ENCODE data around the gene KRT222. TPM values are rescaled to one million over a fixed set of nuclear protein-coding genes. Genes with fewer than 3 reads are reported as not detected.

The KRT222 gene
- total and polyA plus RNA-seq, 2 of the 13 experiments (the other 11 are each of a cell fraction or from before 2014, with no cell fraction given) = not detected

GRCh38 chr17:40699371-40699770 lies 34.4 kb upstream of the KRT222 start:
- ChIA-PET POLR2A (no interaction called here), CTCF (ENCODE audit: low intra/inter-chr PET ratio, low total read pairs) (no interaction called here)
- no peaks in the 10 kb centered on the region for H3K9me3 ChIP-seq (ENCODE audit: low read length)
- no peak for DNase-seq (ENCODE audit: low spot score)
- H3K27ac ChIP-seq (ENCODE audit: extremely low read length, insufficient read depth, low read length) = no peak overlapping the region
- H2AFZ ChIP-seq (ENCODE audit: low read length) = no peak overlapping the region
- intact Hi-C loops (cut with micrococcal nuclease; ENCODE audit: unreplicated experiment) = no loop called here
- H3K27me3 ChIP-seq (ENCODE audit: control insufficient read depth in 1 of 2, insufficient read depth in 2 of 2, low read length in 2 of 2) = peaks cover 2 to 22% of the 10 kb centered on the region in 2 experiments; a peak in 3 of 5 replicates
- 44% methylated on average over 9 of the region's 9 CpGs for WGBS (ENCODE audit: low lambda C conversion rate)
- H3K4me3 ChIP-seq (replicated peaks in 1 of 3; ENCODE audit: insufficient read depth in 1 of 3, low read depth in 2 of 3, low read length in 3 of 3) = no peak overlapping the region
- no peak for ATAC-seq
- peaks cover 19% of the 10 kb centered on the region for H3K4me1 ChIP-seq (ENCODE audit: insufficient read depth, low read length)
- no peaks in the 10 kb centered on the region for H4K20me1 ChIP-seq (ENCODE audit: insufficient read depth, low read length)
- H3K9ac ChIP-seq (ENCODE audit: insufficient read depth, low read depth, low read length) = no peak overlapping the region
- in situ Hi-C loops (cut with HindIII; ENCODE audit: extremely low pct_ligation_motif_present, low pct_unique_long_range_greater_than_20kb) = no loop called here
- BruUV-seq (replicated peaks) = no TSS peak
- FAIRE-seq = no peak
- TF ChIP-seq CSRNP2 (CRISPR knock-in tag; conservative IDR thresholded peaks at IDR 0.05; ENCODE audit: low read depth) (no peak), PHF21A (CRISPR knock-in tag; IDR thresholded peaks at IDR 0.05) (no peak), ZNF510 (CRISPR knock-in tag; IDR thresholded peaks at IDR 0.05; ENCODE audit: low read depth) (no peak), NPAS2 (CRISPR knock-in tag; IDR thresholded peaks at IDR 0.05; ENCODE audit: borderline replicate concordance) (no peak), HOMEZ (CRISPR knock-in tag; IDR thresholded peaks at IDR 0.05; ENCODE audit: low read depth) (no peak), ZNF205 (CRISPR knock-in tag; IDR thresholded peaks at IDR 0.05) (no peak), FOXA3 (CRISPR knock-in tag; IDR thresholded peaks at IDR 0.05) (no peak), SMARCC2 (IDR thresholded peaks at IDR 0.05) (no peak), ZNF75D (CRISPR knock-in tag; IDR thresholded peaks at IDR 0.05; ENCODE audit: borderline replicate concordance) (no peak), ZC3H13 (CRISPR knock-in tag; IDR thresholded peaks at IDR 0.05) (no peak), ZNF816 (CRISPR knock-in tag; IDR thresholded peaks at IDR 0.05; ENCODE audit: borderline replicate concordance) (no peak), ZHX2 (IDR thresholded peaks at IDR 0.05; ENCODE audit: low read depth) (no peak), ZHX2 (CRISPR knock-in tag; IDR thresholded peaks at IDR 0.05; ENCODE audit: borderline replicate concordance) (no peak), ZNF331 (CRISPR knock-in tag; IDR thresholded peaks at IDR 0.05) (no peak), ZNF431 (CRISPR knock-in tag; IDR thresholded peaks at IDR 0.05; ENCODE audit: borderline replicate concordance, low read depth) (no peak), PHF20 (CRISPR knock-in tag; IDR thresholded peaks at IDR 0.05) (no peak)
- no peaks in the 10 kb centered on the region for H3K79me2 ChIP-seq (ENCODE audit: insufficient read depth, low read length)
- no peak overlapping the region for H3K4me2 ChIP-seq (ENCODE audit: low read depth, low read length)
- no peaks in the 10 kb centered on the region for H3K36me3 ChIP-seq (replicated peaks in 1 of 2; ENCODE audit: control insufficient read depth in 1 of 2, insufficient read depth in 2 of 2, low read length in 2 of 2)

Data from HepG2 (cell line).